ENCODE data around the gene MEAK7.

The MEAK7 gene

GRCh38 chr16:84504420-84505248 is at the start of gene MEAK7:
MEAK7 (minus strand) TSS chr16:84504659; CDS start chr16:84498086, 6,573 bp downstream.
- DNase-seq: peak; percentile 78 to 99 (median 97)

- DNase-seq: no peak
Measured at GRCh38 chr16:84553873-84554399, 49.5 kb upstream of the MEAK7 start.

- no peak for DNase-seq
Measured at GRCh38 chr16:84552135-84552534, 47.7 kb upstream of the MEAK7 start.

GRCh38 chr16:84550096-84550495 is 45.6 kb upstream of the MEAK7 start:
- DNase-seq: no peak

GRCh38 chr16:84548971-84549844 is 44.7 kb upstream of the MEAK7 start:
- peak in 18 of 56 donors; percentile 18 to 60 (median 40) for DNase-seq

- DNase-seq: peak in 9 of 56 donors; percentile 37 to 62 (median 49)
Measured at GRCh38 chr16:84548508-84548907, 44.0 kb upstream of the MEAK7 start.

GRCh38 chr16:84547546-84548061 is 43.1 kb upstream of the MEAK7 start:
- no peak for DNase-seq

- no peak for DNase-seq
Measured at GRCh38 chr16:84546669-84547545, 42.4 kb upstream of the MEAK7 start.

GRCh38 chr16:84545114-84545737 is 40.8 kb upstream of the MEAK7 start:
- DNase-seq: no peak

- DNase-seq: peak in 16 of 56 donors; percentile 8 to 55 (median 28)
Measured at GRCh38 chr16:84544031-84544773, 39.7 kb upstream of the MEAK7 start.

- no peak for DNase-seq
Measured at GRCh38 chr16:84543253-84543652, 38.8 kb upstream of the MEAK7 start.

- DNase-seq: no peak
Measured at GRCh38 chr16:84541999-84542817, 37.7 kb upstream of the MEAK7 start.

GRCh38 chr16:84540194-84540593 is 35.7 kb upstream of the MEAK7 start:
- no peak for DNase-seq

GRCh38 chr16:84538222-84538840 is 33.9 kb upstream of the MEAK7 start:
- peak in 1 of 56 donors; percentile 15 for DNase-seq

- peak in 4 of 56 donors; percentile 19 to 46 (median 22) for DNase-seq
Measured at GRCh38 chr16:84537491-84538151, 33.2 kb upstream of the MEAK7 start.

- DNase-seq: no peak
Measured at GRCh38 chr16:84535851-84536250, 31.4 kb upstream of the MEAK7 start.

GRCh38 chr16:84535408-84535807 is 30.9 kb upstream of the MEAK7 start:
- DNase-seq: no peak
